ENCODE data around the gene DELE1. TPM values are rescaled to one million over a fixed set of nuclear protein-coding genes. Genes with fewer than 3 reads are reported as not detected.
"Not testable (repeated sequence)": the region's sequence is repeated elsewhere in the genome, so short reads cannot be mapped to it uniquely, and the experiment has no call there.

DELE1 gene
- total RNA-seq, 2 donors from 2014 or later = 66.7 to 98.1 TPM

DNA sequence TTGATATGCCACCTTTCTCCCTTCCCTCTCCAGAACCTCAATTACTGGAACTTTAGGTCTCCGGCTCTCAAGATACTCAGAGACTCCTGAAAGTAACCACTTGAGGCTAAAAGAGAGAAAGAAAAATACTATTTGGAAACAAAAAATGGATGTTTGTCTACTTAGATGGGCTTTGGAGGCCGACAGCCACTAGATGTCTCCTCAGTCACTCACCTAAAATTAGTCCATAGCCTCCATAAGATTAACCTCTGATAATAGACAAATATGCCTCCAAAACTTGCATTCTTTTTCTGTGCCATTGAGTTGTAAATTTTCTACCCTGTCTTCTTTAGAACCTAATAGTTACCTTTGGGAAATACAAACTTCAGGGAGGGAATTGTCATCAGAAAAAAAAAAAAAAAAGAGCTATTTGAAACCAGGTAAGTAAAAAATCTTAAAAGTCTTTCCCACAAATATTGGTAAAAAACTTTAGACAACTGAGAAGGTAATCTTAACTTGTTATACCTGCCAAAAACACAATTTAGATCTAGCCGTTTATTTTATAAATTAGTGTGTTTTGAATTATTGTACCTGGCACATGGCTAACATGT is 34.3 kb upstream of the DELE1 start:
- intact Hi-C loops (cut with DNase I) = no loop called here
- Histone ChIP-seq H3K36me3 (no peaks in the 10 kb centered on the region), H3K27me3 (replicated peaks; ENCODE audit: insufficient read depth) (no peaks in the 10 kb centered on the region), H3K4me1 (replicated peaks) (no peaks in the 10 kb centered on the region), H3K9me3 (no peaks in the 10 kb centered on the region), H3K27ac (no peak overlapping the region), H3K4me3 (no peak overlapping the region)
- TF ChIP-seq, protein P1, sequence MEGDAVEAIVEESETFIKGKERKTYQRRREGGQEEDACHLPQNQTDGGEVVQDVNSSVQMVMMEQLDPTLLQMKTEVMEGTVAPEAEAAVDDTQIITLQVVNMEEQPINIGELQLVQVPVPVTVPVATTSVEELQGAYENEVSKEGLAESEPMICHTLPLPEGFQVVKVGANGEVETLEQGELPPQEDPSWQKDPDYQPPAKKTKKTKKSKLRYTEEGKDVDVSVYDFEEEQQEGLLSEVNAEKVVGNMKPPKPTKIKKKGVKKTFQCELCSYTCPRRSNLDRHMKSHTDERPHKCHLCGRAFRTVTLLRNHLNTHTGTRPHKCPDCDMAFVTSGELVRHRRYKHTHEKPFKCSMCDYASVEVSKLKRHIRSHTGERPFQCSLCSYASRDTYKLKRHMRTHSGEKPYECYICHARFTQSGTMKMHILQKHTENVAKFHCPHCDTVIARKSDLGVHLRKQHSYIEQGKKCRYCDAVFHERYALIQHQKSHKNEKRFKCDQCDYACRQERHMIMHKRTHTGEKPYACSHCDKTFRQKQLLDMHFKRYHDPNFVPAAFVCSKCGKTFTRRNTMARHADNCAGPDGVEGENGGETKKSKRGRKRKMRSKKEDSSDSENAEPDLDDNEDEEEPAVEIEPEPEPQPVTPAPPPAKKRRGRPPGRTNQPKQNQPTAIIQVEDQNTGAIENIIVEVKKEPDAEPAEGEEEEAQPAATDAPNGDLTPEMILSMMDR (IDR thresholded peaks at IDR 0.05) = no peak
- TF ChIP-seq POLR2A (IDR thresholded peaks at IDR 0.05) (no peak), POLR2AphosphoS5 (IDR thresholded peaks at IDR 0.05) (no peak)
- no peak for DNase-seq (ENCODE audit: low spot score)
- WGBS = 51% methylated on average over 3 of the region's 3 CpGs

DNA sequence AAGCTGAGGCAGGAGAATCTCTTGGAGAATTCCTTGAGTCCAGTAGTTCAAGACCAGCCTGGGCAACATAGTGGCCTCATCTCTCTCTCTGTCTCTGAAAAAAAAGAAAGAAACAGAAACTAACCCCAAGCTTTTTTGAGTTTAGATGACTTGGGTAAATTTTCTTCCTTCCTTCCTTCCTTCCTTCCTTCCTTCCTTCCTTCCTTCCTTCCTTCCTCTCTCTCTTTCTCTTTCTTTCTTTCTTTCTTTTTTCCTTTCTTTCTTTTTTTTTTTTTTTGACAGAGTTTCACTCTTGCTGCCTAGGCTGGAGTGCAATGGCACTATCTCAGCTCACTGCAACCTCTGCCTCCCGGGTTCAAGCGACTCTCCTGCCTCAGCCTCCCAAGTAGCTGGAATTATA is 33.2 kb upstream of the DELE1 start:
- H3K4me1 ChIP-seq (replicated peaks); H3K9me3 ChIP-seq; H3K27ac ChIP-seq; DNase-seq (ENCODE audit: low spot score); H3K36me3 ChIP-seq; intact Hi-C loops (cut with DNase I); H3K4me3 ChIP-seq; H3K27me3 ChIP-seq (replicated peaks; ENCODE audit: insufficient read depth): not testable (repeated sequence)
- WGBS = 100% methylated on average over 2 of the region's 2 CpGs

DNA sequence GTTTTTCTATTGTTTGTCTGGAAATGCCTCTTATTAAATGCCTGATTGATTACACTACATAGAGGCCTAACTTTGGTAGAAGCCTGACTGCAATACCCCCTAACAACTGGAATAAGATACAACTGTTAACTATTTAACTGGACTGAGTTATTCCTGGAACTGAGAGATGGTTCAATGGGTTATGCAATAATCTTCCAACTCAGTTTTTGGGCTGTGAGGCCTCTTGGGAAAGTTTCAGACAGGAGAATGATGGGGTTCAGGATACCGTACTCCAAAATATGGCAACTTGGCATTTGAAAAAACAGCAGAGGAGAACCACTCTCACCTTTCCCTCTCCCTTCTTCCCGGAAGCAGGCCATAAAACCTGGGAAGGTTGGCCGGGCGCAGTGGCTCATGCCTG is 26.2 kb upstream of the DELE1 start:
- intact Hi-C loops (cut with DNase I) = no loop called here
- Histone ChIP-seq H3K4me1 (replicated peaks) (no peaks in the 10 kb centered on the region), H3K27me3 (replicated peaks; ENCODE audit: insufficient read depth) (no peaks in the 10 kb centered on the region), H3K9me3 (no peaks in the 10 kb centered on the region), H3K27ac (no peak overlapping the region), H3K4me3 (no peak overlapping the region), H3K36me3 (no peaks in the 10 kb centered on the region)
- WGBS = 94% methylated on average over 4 of the region's 4 CpGs
- no peak for TF ChIP-seq POLR2AphosphoS5 (IDR thresholded peaks at IDR 0.05)
- TF ChIP-seq, protein P1 (IDR thresholded peaks at IDR 0.05) = no peak
- no peak for TF ChIP-seq POLR2A (IDR thresholded peaks at IDR 0.05)
- no peak for DNase-seq (ENCODE audit: low spot score)

DNA sequence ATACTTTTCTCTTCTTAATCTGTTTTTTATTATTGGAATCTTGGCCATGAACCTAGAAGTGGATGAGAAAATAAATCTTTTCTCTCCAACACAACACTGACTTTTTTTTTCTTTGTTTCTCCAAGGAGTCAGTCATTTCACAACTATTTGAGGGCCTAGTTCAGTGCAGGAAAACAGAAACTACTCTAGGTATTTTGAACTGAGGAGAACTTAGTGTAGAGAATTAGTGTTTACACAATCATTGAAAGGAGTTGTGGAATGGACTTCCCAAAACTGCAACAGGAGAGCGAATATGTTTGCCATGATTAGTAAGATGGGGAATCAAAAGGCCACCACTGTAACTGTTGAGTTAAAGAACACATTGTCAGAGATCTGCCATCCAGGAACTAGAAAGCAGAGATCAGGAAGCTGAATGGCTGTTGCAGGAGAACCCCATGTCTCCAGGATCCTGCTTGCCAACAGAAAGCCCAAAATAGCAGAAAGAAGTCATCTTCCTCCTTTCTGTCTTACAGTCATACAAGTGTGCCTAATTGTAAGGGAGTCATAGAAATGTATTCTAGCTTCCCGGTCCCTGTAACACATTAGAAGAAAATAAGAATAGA is 25.1 kb upstream of the DELE1 start:
- H3K4me3 ChIP-seq = no peak overlapping the region
- no peaks in the 10 kb centered on the region for H3K36me3 ChIP-seq
- intact Hi-C loops (cut with DNase I) = no loop called here
- 65% methylated on average over 2 of the region's 2 CpGs for WGBS
- H3K27ac ChIP-seq = no peak overlapping the region
- H3K27me3 ChIP-seq (replicated peaks; ENCODE audit: insufficient read depth) = no peaks in the 10 kb centered on the region
- no peaks in the 10 kb centered on the region for H3K4me1 ChIP-seq (replicated peaks)
- no peaks in the 10 kb centered on the region for H3K9me3 ChIP-seq
- no peak for DNase-seq (ENCODE audit: low spot score)
- no peak for TF ChIP-seq POLR2AphosphoS5 (IDR thresholded peaks at IDR 0.05)
- no peak for TF ChIP-seq POLR2A (IDR thresholded peaks at IDR 0.05)
- TF ChIP-seq, protein P1 (IDR thresholded peaks at IDR 0.05) = no peak

DNA sequence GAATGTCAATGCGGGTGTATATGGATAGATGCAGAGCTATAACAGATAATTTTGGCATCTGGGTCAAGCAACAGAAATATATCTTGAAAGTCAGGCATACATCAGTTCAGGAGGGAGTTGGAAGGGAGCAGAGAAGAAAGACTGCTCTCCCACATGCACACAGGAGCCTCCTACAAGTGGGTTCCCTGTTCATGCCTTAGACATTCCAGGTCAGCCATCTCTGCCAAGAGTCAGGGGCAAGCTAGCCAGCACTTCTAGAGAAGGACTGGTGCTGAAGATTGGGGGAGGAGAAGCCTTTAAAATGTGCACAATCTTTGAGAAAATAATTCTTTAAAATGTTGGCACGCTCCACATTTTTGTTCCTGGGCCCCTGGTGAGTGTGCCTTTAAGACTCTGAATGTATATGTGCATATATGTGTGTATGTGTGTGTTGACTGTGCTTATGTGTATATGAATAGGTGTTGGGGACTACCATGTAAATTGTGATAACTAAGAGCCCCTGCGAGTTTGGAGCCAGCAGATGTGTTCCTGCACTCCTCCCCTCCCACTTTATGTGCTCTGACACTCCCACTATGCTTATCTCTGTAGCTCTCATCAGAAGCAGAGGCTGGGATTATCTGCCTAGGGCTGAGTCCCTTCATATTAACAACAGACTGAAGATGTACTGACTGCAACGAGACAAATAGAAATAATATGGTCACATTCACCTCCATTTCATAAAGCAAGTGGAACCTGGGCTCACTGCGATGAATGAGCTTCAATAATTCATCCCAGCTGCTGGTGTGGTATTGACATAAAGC is 21.5 kb upstream of the DELE1 start:
- 75% methylated on average over 5 of the region's 5 CpGs for WGBS

More for the DNA sequence above, 21.5 kb upstream of the DELE1 start:
- Histone ChIP-seq H3K27me3 (replicated peaks; ENCODE audit: insufficient read depth) (no peaks in the 10 kb centered on the region), H3K9me3 (no peaks in the 10 kb centered on the region), H3K4me3 (no peak overlapping the region), H3K36me3 (no peaks in the 10 kb centered on the region), H3K4me1 (replicated peaks) (no peaks in the 10 kb centered on the region), H3K27ac (no peak overlapping the region)
- intact Hi-C loops (cut with DNase I) = no loop called here
- no peak for TF ChIP-seq POLR2A (IDR thresholded peaks at IDR 0.05)
- TF ChIP-seq POLR2AphosphoS5 (IDR thresholded peaks at IDR 0.05) = no peak
- TF ChIP-seq, protein P1 (IDR thresholded peaks at IDR 0.05) = no peak
- DNase-seq (ENCODE audit: low spot score) = no peak

Data from prostate gland (tissue), 2 donors.